OCI-LY7 (cell line): ENCODE results near the gene TRIM61.
"Not testable (repeated sequence)": the region's sequence is repeated elsewhere in the genome, so short reads cannot be mapped to it uniquely, and the experiment has no call there.

Experiments
- CTCF ChIP-seq: fragments of 200-600 bp; sonication (generic); conservative IDR thresholded peaks from 2 replicates; pipeline ENCODE4 v1.5.1; 2014; ENCODE audit warnings: mild to moderate bottlenecking, antibody characterized with exemption, low read length, moderate library complexity, mixed read lengths
- EZH2phosphoT487 ChIP-seq: fragments of 200-600 bp; sonication (generic); IDR thresholded peaks from 2 replicates; pipeline ENCODE4 v1.6.1; 2018; ENCODE audit warnings: low read depth, borderline replicate concordance, mild to moderate bottlenecking, mixed run types, antibody characterized with exemption, low read length, moderate library complexity, mixed read lengths

GRCh38 chr4:164996123-164996522, 18.7 kb upstream of the TRIM61 start:
- not testable (repeated sequence) for TF ChIP-seq CTCF, EZH2phosphoT487
